ENCODE data around the gene ECT2. TPM values are rescaled to one million over a fixed set of nuclear protein-coding genes. Genes with fewer than 3 reads are reported as not detected.

The ECT2 gene
- total and polyA plus RNA-seq, 2 of the 8 experiments (the other 6 are each of a cell fraction or from before 2014, with no cell fraction given) = 19.5 to 88.7 TPM

DNA sequence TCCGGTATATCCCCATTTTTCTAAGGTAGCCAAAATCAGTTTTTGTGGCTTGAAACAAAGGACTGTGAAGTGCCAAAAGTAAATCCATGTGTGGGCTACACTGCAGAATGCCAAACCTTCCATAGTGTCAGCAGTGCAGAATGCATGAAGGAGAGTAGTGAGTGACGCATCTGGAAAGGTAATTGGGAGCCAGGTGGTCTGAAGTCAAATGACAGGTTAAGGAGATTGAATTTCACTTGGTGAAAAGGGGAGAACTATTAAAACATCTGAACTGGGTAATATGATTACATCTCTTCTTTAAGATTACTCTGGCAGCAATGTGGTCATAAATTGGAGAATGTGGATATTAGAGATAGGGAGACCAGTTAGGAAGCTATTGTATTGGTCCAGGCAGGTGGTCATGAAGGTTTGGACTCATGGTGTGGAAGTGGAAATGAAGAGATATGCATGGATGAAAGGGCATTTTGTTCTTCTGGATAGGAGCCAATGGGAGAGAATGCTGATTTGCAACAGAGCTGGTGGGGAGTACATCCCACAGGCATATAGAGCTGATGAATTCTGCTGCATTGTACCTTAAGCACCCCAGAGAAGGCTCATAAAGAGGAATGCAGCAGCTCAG, 118.2 kb downstream of the ECT2 start:
- Histone ChIP-seq H4K8ac (ENCODE audit: extremely low read depth, insufficient read depth, low read length) (no peak overlapping the region), H3K4ac (replicated peaks; ENCODE audit: insufficient read length, low read depth, low read length) (no peak overlapping the region), H3K9ac (replicated peaks in 1 of 4; ENCODE audit: extremely low read depth in 1 of 4, low read depth in 3 of 4, low read length in 3 of 4) (no peak overlapping the region), H3K4me3 (ENCODE audit: extremely low read depth in 1 of 4, insufficient read depth in 2 of 4, low read depth in 3 of 4, low read length in 4 of 4) (no peak overlapping the region), H3K27ac (ENCODE audit: low read depth, low read length) (no peak overlapping the region), H3K9me3 (ENCODE audit: insufficient read depth in 2 of 2, low read depth in 1 of 2, low read length in 1 of 2) (no peaks in the 10 kb centered on the region), H3K4me2 (ENCODE audit: insufficient read depth in 1 of 2, low read depth in 2 of 2, low read length in 2 of 2) (no peak overlapping the region; a peak in 1 of 4 replicates), H2AFZ (ENCODE audit: low read length) (no peak overlapping the region), H2BK12ac (ENCODE audit: low read depth, low read length) (no peak overlapping the region), H4K5ac (ENCODE audit: insufficient read length, low read depth, low read length) (no peak overlapping the region), H3K79me2 (ENCODE audit: control insufficient read depth in 1 of 2, insufficient read depth in 2 of 2, low read length in 2 of 2) (no peaks in the 10 kb centered on the region), H2BK5ac (ENCODE audit: low read depth, low read length) (no peak overlapping the region), H2BK20ac (ENCODE audit: low read length) (no peak overlapping the region), H2BK120ac (replicated peaks; ENCODE audit: low read depth, low read length) (no peak overlapping the region), H3K4me1 (replicated peaks in 1 of 4; ENCODE audit: control insufficient read depth in 3 of 4, insufficient read depth in 4 of 4, low read length in 3 of 4) (no peaks in the 10 kb centered on the region), H3K18ac (ENCODE audit: extremely low read depth, low read length) (0 out of 2 replicates have a peak overlapping the region, but pooled peaks have one; percentile 13), H2AK5ac (ENCODE audit: low read depth, low read length) (no peak overlapping the region), H3K36me3 (ENCODE audit: control insufficient read depth in 2 of 4, insufficient read depth in 4 of 4, low read length in 3 of 4) (no peaks in the 10 kb centered on the region), H2BK15ac (ENCODE audit: low read length) (no peak overlapping the region), H3K23me2 (ENCODE audit: low read depth, low read length) (no peaks in the 10 kb centered on the region), H4K20me1 (replicated peaks in 1 of 2; ENCODE audit: control insufficient read depth in 1 of 2, insufficient read depth in 2 of 2, low read length in 2 of 2) (no peaks in the 10 kb centered on the region), H3K27me3 (replicated peaks in 1 of 4; ENCODE audit: control insufficient read depth in 3 of 4, extremely low read depth in 1 of 4, insufficient read depth in 3 of 4, low read length in 3 of 4) (peaks cover 0 to 1% (median 0%) of the 10 kb centered on the region in 4 experiments; a peak in 1 of 7 replicates), H3K23ac (ENCODE audit: insufficient read length) (no peak overlapping the region), H3K56ac (replicated peaks; ENCODE audit: insufficient read length, low read depth, low read length) (no peak overlapping the region), H4K91ac (replicated peaks; ENCODE audit: insufficient read length, low read length) (no peak overlapping the region), H3K79me1 (ENCODE audit: low read depth, low read length) (no peaks in the 10 kb centered on the region), H3K14ac (ENCODE audit: insufficient read length) (no peak overlapping the region)
- DNase-seq (ENCODE audit: low read depth in 1 of 2, low spot score in 2 of 2) = no peak
- CTCF ChIA-PET (ENCODE audit: partially characterized antibody) = interaction anchor here (0.7 kb wide), 1 partner anchor 21 kb away, joined by 3 read pairs; no protein-coding TSS in a partner anchor
- no peak for FAIRE-seq
- POLR2A ChIA-PET (ENCODE audit: partially characterized antibody) = no interaction called here
- 94% methylated on average over 2 of the region's 2 CpGs; no CpG with 5 or more reads in 1 of the 2 experiments for WGBS, 2 experiments (ENCODE audit: extremely low coverage in 1 of 2, insufficient coverage in 1 of 2, insufficient read length in 1 of 2, insufficient replicate concordance in 2 of 2, low coverage in 1 of 2, low lambda C conversion rate in 2 of 2, missing lambda C conversion rate in 1 of 2)
- TF ChIP-seq CREB1 (IDR thresholded peaks at IDR 0.05) (no peak), GTF2F1 (IDR thresholded peaks at IDR 0.05; ENCODE audit: borderline replicate concordance, low read depth, low read length) (no peak), RAD21 (IDR thresholded peaks at IDR 0.05 in 1 of 2, conservative IDR thresholded peaks at IDR 0.05 in 1 of 2; ENCODE audit: low read depth in 2 of 2, low read length in 2 of 2) (no peak), RFX5 (IDR thresholded peaks at IDR 0.05; ENCODE audit: borderline replicate concordance, low read depth, low read length) (no peak), NANOG (IDR thresholded peaks at IDR 0.05; ENCODE audit: insufficient read depth, low read depth, low read length, poor library complexity, severe bottlenecking) (no peak), BACH1 (IDR thresholded peaks at IDR 0.05; ENCODE audit: low read length) (no peak), MAFK (IDR thresholded peaks at IDR 0.05; ENCODE audit: low read depth, low read length) (no peak), BRCA1 (IDR thresholded peaks at IDR 0.05; ENCODE audit: low read depth, low read length) (no peak), GABPA (IDR thresholded peaks at IDR 0.05; ENCODE audit: borderline replicate concordance, insufficient read depth, low read length) (no peak), SAP30 (IDR thresholded peaks at IDR 0.05; ENCODE audit: insufficient read depth, insufficient replicate concordance, low read length) (no peak), CHD2 (IDR thresholded peaks at IDR 0.05; ENCODE audit: low read length) (no peak), BCL11A (IDR thresholded peaks at IDR 0.05; ENCODE audit: low read depth in 2 of 2, low read length in 2 of 2) (no peak)
- TF ChIP-seq, protein P1, sequence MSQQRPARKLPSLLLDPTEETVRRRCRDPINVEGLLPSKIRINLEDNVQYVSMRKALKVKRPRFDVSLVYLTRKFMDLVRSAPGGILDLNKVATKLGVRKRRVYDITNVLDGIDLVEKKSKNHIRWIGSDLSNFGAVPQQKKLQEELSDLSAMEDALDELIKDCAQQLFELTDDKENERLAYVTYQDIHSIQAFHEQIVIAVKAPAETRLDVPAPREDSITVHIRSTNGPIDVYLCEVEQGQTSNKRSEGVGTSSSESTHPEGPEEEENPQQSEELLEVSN (IDR thresholded peaks at IDR 0.05) = no peak
